ENCODE measurements around the gene ATP8A2.

- TF ChIP-seq CTCF (IDR thresholded peaks at IDR 0.05) (no peak), EP300 (IDR thresholded peaks at IDR 0.05) (no peak), POLR2A (IDR thresholded peaks at IDR 0.05) (no peak), POLR2AphosphoS5 (IDR thresholded peaks at IDR 0.05) (no peak)
These were observed 681.7 kb downstream of the ATP8A2 start for GRCh38 chr13:26053418-26053980.

All from upper lobe of left lung (tissue), 4 donors.